SK-N-MC (cell line): ENCODE results near the gene NUBPL.

Experiments
- EZH2 ChIP-seq: fragments of 200-600 bp; sonication (generic); IDR thresholded peaks from one replicate; pipeline ENCODE4 v1.6.1; 2017; ENCODE audit warnings: antibody characterized with exemption
- FOXP2 ChIP-seq: optimal IDR thresholded peaks from 2 replicates; pipeline ENCODE3; 2011; ENCODE audit warnings: mild to moderate bottlenecking, moderate library complexity; ENCODE audit not compliant: insufficient read depth; ENCODE audit errors: extremely low read length, control extremely low read depth
- POLR2AphosphoS5 ChIP-seq: IDR thresholded peaks from 2 replicates; pipeline ENCODE4 v1.6.1; 2012; ENCODE audit warnings: mild to moderate bottlenecking, low read depth, low read length, borderline replicate concordance

- TF ChIP-seq EZH2 (no peak), POLR2AphosphoS5 (no peak), FOXP2 (no peak)
Measured at GRCh38 chr14:31596342-31597095, 35.3 kb downstream of the NUBPL start.
